GM12865 (cell line): ENCODE data around the gene RANBP1.

Experiments used
- DNase-seq: peaks from one replicate; pipeline ENCODE4 v3.0.0; 2010; ENCODE audit warnings: low read depth
- H3K4me3 ChIP-seq: 2 replicates; pipeline ENCODE4 v1.5.1; 2011; ENCODE audit warnings: mild to moderate bottlenecking, low read depth, low read length, control low read depth
- CTCF ChIP-seq: IDR thresholded peaks from 2 replicates; pipeline ENCODE4 v1.5.1; 2011; ENCODE audit warnings: low read length, control low read depth, low read depth, inconsistent platforms; ENCODE audit not compliant: insufficient read depth; ENCODE audit errors: missing control alignments

RANBP1 gene

DNA sequence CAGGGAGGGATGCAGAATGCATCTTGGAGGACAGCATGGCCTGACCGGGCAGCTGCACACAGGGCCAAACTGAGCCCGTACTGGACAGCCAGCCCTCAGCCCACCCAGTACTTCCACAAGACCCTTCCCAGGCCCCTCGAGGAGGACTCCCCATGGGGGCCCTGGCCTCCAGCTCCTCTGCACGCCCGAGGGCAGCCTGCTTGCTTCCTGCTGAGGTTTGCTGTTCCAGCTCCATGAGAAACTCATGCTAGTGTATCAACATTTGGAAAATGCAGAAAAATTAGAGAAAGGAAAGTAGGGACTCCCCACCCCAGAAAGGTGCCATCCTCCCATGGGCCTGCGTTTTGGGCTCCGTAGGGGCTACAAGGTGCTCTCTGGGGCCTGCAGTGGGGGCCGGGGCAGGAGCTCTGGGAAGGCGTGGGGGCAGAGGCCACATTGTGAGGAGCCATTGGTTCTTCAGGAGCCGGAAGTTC lies 56.3 kb downstream of the RANBP1 start:
- TF ChIP-seq CTCF, result no peak
- DNase-seq, result no peak
- no peak overlapping the region for H3K4me3 ChIP-seq

DNA sequence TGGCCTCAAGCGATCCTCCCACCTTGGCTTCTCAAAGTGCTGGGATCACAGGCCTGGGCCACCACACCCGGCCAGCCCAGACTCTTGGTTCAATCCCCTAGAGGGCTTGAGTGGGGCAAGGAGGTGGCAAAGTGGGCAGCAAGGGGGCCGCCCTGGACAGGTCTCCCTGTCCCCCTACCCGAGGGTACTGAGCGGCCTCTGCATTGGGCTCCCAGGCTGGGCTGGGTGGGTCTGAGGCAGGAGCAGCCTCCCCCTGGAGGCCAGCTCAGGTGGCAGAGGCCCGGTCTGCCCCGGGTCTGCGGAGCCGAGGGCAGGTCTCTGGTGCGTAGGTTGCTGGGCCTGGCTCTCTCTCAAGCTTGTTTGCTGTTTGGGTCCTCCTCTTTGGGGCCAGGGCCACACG lies 57.3 kb downstream of the RANBP1 start:
- no peak for DNase-seq
- TF ChIP-seq CTCF, result no peak
- H3K4me3 ChIP-seq, result no peak overlapping the region

- no peak for DNase-seq
- TF ChIP-seq CTCF, result no peak
- H3K4me3 ChIP-seq, result no peak overlapping the region
Measured at GRCh38 chr22:20173772-20174171, 57.9 kb downstream of the RANBP1 start.

DNA sequence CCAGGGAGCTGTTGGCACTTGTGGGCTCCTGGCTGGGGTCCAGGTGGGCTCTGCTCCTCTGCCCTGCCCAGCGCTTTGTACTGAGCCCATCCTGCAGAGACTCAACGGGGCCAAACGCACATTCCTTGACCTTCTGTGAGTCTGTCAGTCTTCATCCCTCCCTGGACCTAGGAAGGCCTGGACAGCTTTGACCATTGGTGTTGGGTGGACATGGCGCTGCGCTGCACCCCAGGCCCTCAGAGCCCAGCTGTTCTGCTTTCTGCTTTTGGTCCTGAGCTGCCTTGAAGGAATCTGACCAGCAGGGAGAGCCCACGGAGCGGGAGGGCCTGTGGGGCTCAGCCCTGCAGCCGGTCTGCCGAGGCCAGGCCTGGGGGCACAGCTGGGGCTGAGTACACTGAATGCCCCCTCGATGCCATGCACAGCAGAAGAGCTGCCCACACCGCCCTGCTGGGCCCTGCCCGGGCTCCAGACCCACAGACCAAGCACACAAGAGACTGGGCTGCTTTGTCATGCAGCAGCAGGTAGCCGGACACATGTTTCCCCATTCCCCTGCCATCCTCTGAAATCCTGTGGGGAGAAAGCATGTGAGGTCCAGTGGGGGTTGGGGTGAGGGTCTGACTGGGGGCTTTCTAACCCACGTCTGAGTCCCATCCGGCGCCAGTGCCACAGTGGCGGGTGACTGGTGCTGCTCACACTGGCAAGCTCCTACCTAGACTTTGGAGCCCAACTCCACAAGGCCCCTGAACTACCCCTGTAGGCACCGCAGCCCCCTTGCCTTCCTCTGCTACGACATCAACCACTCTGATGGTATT lies 59.1 kb downstream of the RANBP1 start:
- no peak overlapping the region for H3K4me3 ChIP-seq
- peak; percentile 6 for DNase-seq
- TF ChIP-seq CTCF, result no peak

- no peak for TF ChIP-seq CTCF
- H3K4me3 ChIP-seq, result no peak overlapping the region
- no peak for DNase-seq
Measured at GRCh38 chr22:20175597-20175900, 59.6 kb downstream of the RANBP1 start.

GRCh38 chr22:20176421-20177085 lies 60.6 kb downstream of the RANBP1 start:
- no peak for DNase-seq
- TF ChIP-seq CTCF, result no peak
- no peak overlapping the region for H3K4me3 ChIP-seq
